Heart right ventricle (tissue), 16 donors: ENCODE measurements around the gene OSBPL7. TPM values are rescaled to one million over a fixed set of nuclear protein-coding genes. Genes with fewer than 3 reads are reported as not detected.
A peak's percentile ranks its signal among the peaks of the same experiment; 100 is the strongest.

Experiments
- ATAC-seq, 8 donors: fragments of 200-7000 bp; cut with Tn5 transposase; one replicate each; pipeline ENCODE4 v1.9.1; 2020; ENCODE audit warnings: mild to moderate bottlenecking in 8 of 8, moderate library complexity in 8 of 8, moderate number of reproducible peaks in 1 of 8
- DNase-seq, 2 donors: peaks; one replicate each; pipeline ENCODE4 v3.0.0-alpha.2; 2020
- H3K27ac ChIP-seq, 10 donors: fragments of 200-600 bp; sonication (generic) in 2 of 10; one replicate each; pipeline versions ENCODE4 v1.5.0 to v1.8.0; 2020 to 2022; ENCODE audit warnings: mild to moderate bottlenecking in 3 of 10
- H3K27me3 ChIP-seq, 7 donors: fragments of 200-600 bp; one replicate each; pipeline ENCODE4 v1.8.0; 2021 to 2022; ENCODE audit warnings: mild to moderate bottlenecking in 2 of 7
- H3K36me3 ChIP-seq, 9 donors: fragments of 200-600 bp; sonication (generic) in 1 of 9; one replicate each; pipeline versions ENCODE4 v1.5.0 to v1.8.0; 2020 to 2022; ENCODE audit warnings: mild to moderate bottlenecking in 2 of 9
- H3K4me1 ChIP-seq, 9 donors: fragments of 200-600 bp; sonication (generic) in 1 of 9; one replicate each; pipeline versions ENCODE4 v1.5.0 to v1.8.0; 2020 to 2022; ENCODE audit warnings: mild to moderate bottlenecking in 4 of 9
- H3K4me3 ChIP-seq, 10 donors: fragments of 200-600 bp; sonication (generic) in 2 of 10; one replicate each; pipeline versions ENCODE4 v1.5.0 to v1.8.0; 2020 to 2022; ENCODE audit warnings: mild to moderate bottlenecking in 7 of 10, moderate library complexity in 2 of 10
- H3K9me3 ChIP-seq, 11 donors: fragments of 200-600 bp in 10 of 11; sonication (generic) in 2 of 11; one replicate each; pipeline versions ENCODE4 v1.5.0 to v1.8.0; 2013 to 2022; ENCODE audit warnings: mild to moderate bottlenecking in 2 of 11, control low read depth in 1 of 11, moderate library complexity in 1 of 11
- WGBS, 2 donors: extraction: QIAGEN DNeasy Blood & Tissue Kit; methylation state at CpG; one replicate each; pipeline ENCODE4 v1.1.7; 2013; ENCODE audit warnings: inconsistent platforms in 1 of 2; 5-methylcytosine and 5-hydroxymethylcytosine counted together
- intact Hi-C, 10 donors: fragments of 100-400 bp; cut with DNase I; formaldehyde crosslinking; loops; one replicate each; pipeline versions ENCODE4 v1.11.1 to v1.14.2; 2022
- polyA plus RNA-seq, 2 donors: library from polyadenylated mRNA; stranded (reverse); fragments of 200-250 nt; gene quantifications; one replicate each; pipeline ENCODE4 v1.2.3, GENCODE V29; 2013
- total RNA-seq, 10 donors: library from RNA; stranded (reverse); fragmentation: NEBNext Ultra II Directional in 3 of 10; extraction: Animal tissue kit (Norgen Biotek cat#: 25700) in 3 of 10; gene quantifications; one replicate each; pipeline versions ENCODE4 v1.2.1 to v1.2.4, GENCODE V29; 2021 to 2023
- TF ChIP-seq, protein P1 (sequence below), 9 donors: fragments of 200-600 bp; sonication (generic) in 2 of 9; IDR thresholded peaks; one replicate each; pipeline versions ENCODE4 v1.5.0 to v1.8.0; 2021 to 2022; ENCODE audit warnings: antibody characterized with exemption in 9 of 9, mild to moderate bottlenecking in 5 of 9, moderate library complexity in 1 of 9
- donor health status: Arrhythmogenic right ventricular cardiomyopathy.
- donor health status: ischemic (EF 13 %, LVEDD 7.1; RV severe dilation, severe dysfunction).
- donor health status: healthy with polysubstance abuse.
- donor health status: DM: no; HTN: yes; CAD: no.
- donor health status: DM: no; HTN: no; CAD: no.
- donor health status: ischemic (EF 25% LVEDD 6.9; RV normal size, moderate dysfunction).
- donor health status: ischemic (EF 25% LVEDD 5.7; RV mildly dilated, moderate dysfunction).
- donor health status: healthy.
- donor health status: DM: yes; HTN: yes; CAD: no.
- donor health status: Ischemic cardiomyopathy.
- donor health status: ischemic (EF 35%, LVEDD 5.7; RV mildly dilated, moderate dysfunction).
- donor health status: nonischemic (EF 11% LVEDD 7.7; RV severe dilation, severe dysfunction).
- donor health status: DM: yes; HTN: yes; CAD: no.
- donor health status: PGD.
- donor health status: ischemic (EF 29% LVEDD 5.4; RV normal size, mild dysfunction).
- donor health status: nonischemic (EF 23%, LVEDD 6.1; RV moderate dilation, normal function).

OSBPL7 gene
- total and polyA plus RNA-seq, 12 donors, result 2.8 to 9.6 (median 5.1) TPM

DNA sequence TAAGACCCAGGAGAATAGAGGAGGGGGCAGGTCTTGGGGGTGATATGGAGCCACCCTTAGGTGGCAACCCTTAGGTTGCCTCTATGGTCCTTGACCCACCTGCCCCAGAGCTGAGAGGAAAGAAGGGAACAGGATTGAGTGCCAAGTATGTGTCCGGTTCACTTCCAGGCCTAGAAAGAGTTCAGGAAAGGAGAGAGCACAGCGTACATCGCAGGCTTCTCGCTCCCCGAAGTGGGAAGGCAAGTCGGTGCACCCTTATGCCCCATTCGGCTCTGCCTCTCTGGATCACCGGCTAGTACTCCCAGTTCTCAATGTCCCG lies 28.7 kb upstream of the OSBPL7 start:
- Histone ChIP-seq H3K4me3 (peak overlapping the region; percentile 6 to 54 (median 45)), H3K36me3 (no peaks in the 10 kb centered on the region), H3K4me1 (peaks cover 5 to 39% (median 13%) of the 10 kb centered on the region in 9 donors), H3K27me3 (peaks cover 27 to 100% (median 90%) of the 10 kb centered on the region in 7 donors), H3K27ac (peak overlapping the region in 1 of 10 donors; percentile 68), H3K9me3 (no peaks in the 10 kb centered on the region)
- WGBS, 2 donors, result 42 to 48% methylated on average over 9 of the region's 9 CpGs
- ATAC-seq, result peak in 1 of 8 donors; percentile 12
- TF ChIP-seq, protein P1, sequence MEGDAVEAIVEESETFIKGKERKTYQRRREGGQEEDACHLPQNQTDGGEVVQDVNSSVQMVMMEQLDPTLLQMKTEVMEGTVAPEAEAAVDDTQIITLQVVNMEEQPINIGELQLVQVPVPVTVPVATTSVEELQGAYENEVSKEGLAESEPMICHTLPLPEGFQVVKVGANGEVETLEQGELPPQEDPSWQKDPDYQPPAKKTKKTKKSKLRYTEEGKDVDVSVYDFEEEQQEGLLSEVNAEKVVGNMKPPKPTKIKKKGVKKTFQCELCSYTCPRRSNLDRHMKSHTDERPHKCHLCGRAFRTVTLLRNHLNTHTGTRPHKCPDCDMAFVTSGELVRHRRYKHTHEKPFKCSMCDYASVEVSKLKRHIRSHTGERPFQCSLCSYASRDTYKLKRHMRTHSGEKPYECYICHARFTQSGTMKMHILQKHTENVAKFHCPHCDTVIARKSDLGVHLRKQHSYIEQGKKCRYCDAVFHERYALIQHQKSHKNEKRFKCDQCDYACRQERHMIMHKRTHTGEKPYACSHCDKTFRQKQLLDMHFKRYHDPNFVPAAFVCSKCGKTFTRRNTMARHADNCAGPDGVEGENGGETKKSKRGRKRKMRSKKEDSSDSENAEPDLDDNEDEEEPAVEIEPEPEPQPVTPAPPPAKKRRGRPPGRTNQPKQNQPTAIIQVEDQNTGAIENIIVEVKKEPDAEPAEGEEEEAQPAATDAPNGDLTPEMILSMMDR (IDR thresholded peaks at IDR 0.05), result no peak
- intact Hi-C loops, result loop anchor here in 1 of 10 donors (5.0 kb wide), 1 partner anchor 282 kb away; no protein-coding TSS in a partner anchor
- DNase-seq, result no peak

DNA sequence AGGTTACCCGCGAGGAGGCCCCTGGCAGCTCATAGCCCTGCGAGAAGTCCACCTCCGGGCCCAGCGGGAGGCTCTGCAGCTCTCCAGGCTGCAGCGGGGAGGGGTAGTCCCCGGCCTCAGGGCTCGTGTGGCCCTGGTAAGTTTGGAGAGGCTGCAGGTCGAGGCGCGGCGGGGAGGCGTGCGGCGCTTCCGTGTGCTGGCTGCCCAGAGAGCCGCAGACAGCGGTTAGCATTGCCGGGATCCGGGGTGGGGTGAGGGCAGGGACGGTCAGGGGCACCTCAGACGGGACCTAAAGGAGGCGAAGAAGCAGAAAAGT lies 26.6 kb upstream of the OSBPL7 start:
- 47 to 63% methylated on average over 23 of the region's 23 CpGs for WGBS, 2 donors
- H3K4me3 ChIP-seq, result no peak overlapping the region
- no peaks in the 10 kb centered on the region for H3K36me3 ChIP-seq
- no peak overlapping the region for H3K27ac ChIP-seq
- peaks cover 5 to 38% (median 13%) of the 10 kb centered on the region in 9 donors for H3K4me1 ChIP-seq
- peaks cover 27 to 92% (median 79%) of the 10 kb centered on the region in 7 donors for H3K27me3 ChIP-seq
- no peaks in the 10 kb centered on the region for H3K9me3 ChIP-seq
- intact Hi-C loops, result loop anchor here in 5 of 10 donors (5.0 to 10.0 kb wide), 5 partner anchors 97 to 169 kb away; partner anchors contain the start of gene PNPO (in 4 of the 5)
- ATAC-seq (no peak), DNase-seq (no peak)
- TF ChIP-seq, protein P1 (IDR thresholded peaks at IDR 0.05), result no peak

DNA sequence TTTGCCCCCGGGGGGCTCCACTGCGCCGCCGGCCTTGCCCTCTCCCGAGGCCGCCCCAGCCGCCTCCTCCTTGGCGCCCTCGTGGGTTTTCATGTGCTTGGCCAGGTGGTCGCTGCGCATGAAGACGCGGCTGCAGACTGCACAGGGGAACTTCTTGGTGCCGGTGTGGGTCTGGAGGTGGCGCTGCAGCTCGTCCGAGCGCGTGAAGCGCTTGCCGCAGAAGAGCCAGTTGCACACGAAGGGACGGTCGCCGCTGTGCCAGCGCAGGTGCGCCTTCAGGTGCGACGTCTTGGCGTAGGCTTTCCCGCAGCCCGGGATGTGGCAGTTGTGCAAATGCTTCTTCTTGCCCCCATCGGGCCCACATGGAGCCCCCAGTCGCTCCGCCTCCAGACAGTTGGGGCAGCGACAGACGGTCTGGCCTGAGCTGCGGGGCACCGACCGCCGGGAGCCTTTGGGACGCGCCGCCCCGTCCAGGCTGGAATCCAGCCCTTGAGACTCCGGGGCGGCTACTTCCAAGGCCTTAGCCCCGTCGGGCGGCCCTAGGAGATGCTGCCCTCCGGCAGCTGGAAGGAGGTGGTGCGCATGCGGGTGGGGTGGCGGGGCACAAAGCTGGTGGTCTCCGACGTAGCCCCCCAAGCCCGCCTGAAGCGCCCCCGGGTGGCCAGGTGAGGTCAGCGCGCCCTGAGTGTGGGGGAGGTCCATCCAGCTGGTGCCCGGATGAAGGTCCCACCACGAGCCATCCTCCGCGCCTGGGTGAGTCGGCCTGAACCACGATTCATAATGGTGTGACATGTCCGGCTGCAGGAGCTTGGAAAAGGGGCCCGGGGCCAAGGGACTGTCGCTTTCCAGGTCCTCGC lies 26.0 kb upstream of the OSBPL7 start:
- H3K4me3 ChIP-seq, result no peak overlapping the region
- DNase-seq, result no peak
- TF ChIP-seq, protein P1 (IDR thresholded peaks at IDR 0.05), result peak in 4 of 9 donors; percentile 22 to 39 (median 33)
- H3K36me3 ChIP-seq, result no peaks in the 10 kb centered on the region
- H3K27me3 ChIP-seq, result peaks cover 25 to 86% (median 73%) of the 10 kb centered on the region in 7 donors
- intact Hi-C loops, result loop anchor here in 6 of 10 donors (2.0 to 10.0 kb wide), 6 partner anchors 37 to 170 kb away; partner anchors contain the start of gene PNPO (in 4 of the 6)
- H3K4me1 ChIP-seq, result peaks cover 5 to 42% (median 13%) of the 10 kb centered on the region in 9 donors
- WGBS, 2 donors, result 28 to 38% methylated on average over 67 to 71 of the region's 71 CpGs
- no peaks in the 10 kb centered on the region for H3K9me3 ChIP-seq
- no peak for ATAC-seq
- H3K27ac ChIP-seq, result no peak overlapping the region

DNA sequence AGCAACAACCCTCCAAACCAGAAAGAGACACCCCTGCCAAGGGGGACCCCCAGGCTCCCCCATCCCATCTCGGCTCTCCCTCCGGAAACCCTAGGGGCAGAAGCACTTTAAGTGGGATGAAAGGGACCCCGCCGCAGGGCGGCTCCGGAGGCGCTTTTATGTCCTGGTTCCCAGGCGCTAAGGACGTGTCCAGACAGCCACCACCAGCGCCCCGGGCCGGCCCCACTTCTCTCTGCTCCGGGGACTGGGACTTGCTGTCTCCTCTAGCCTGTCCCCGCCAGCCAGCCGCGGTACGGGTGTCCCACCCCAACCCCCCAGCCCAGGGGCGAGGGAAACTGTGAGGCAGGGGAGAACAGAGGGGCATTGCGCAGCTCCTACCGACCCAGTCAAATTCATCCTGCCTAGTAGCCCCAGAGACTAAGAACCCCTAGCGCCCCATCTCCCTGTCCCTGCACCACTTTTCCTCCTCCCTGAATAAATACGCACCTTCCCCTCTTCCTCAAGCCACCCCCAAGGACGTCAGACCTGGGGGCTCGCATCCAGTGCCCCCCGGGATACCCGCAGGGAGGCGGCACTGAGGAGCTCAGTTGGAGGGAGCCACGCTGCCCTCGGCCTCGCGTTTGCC lies 25.2 kb upstream of the OSBPL7 start:
- ATAC-seq, result no peak
- Histone ChIP-seq H3K36me3 (no peaks in the 10 kb centered on the region), H3K4me1 (peaks cover 5 to 37% (median 13%) of the 10 kb centered on the region in 9 donors), H3K27ac (no peak overlapping the region), H3K4me3 (no peak overlapping the region), H3K27me3 (peaks cover 18 to 79% (median 66%) of the 10 kb centered on the region in 7 donors), H3K9me3 (no peaks in the 10 kb centered on the region)
- intact Hi-C loops, result loop anchor here in 6 of 10 donors (2.0 to 10.0 kb wide), 6 partner anchors 38 to 170 kb away; partner anchors contain the start of gene PNPO (in 4 of the 6)
- 18 to 25% methylated on average over 30 to 31 of the region's 31 CpGs for WGBS, 2 donors
- no peak for DNase-seq
- TF ChIP-seq, protein P1 (IDR thresholded peaks at IDR 0.05), result no peak
